HEK293T (cell line): Measurements from ENCODE around the gene IL17B.

ENCODE experiments used
- CTCF ChIA-PET: fragments of 350-600 bp; formaldehyde crosslinking; extraction: SDS; loops from one replicate; lab custom pipeline; 2021; ENCODE audit warnings: antibody characterized with exemption, inconsistent platforms; lab: Yijun Ruan, JAX
- POLR2A ChIA-PET: fragments of 350-600 bp; formaldehyde crosslinking; extraction: SDS; loops from one replicate; lab custom pipeline; 2020; ENCODE audit warnings: antibody characterized with exemption, inconsistent platforms; lab: Yijun Ruan, JAX
- DNase-seq: peaks from one replicate; pipeline ENCODE4 v3.0.0; 2012; ENCODE audit warnings: mixed read lengths; ENCODE audit errors: extremely low spot score
- ARNT ChIP-seq: fragments of 450-650 bp; IDR thresholded peaks from 2 replicates; pipeline ENCODE4 v1.6.1; 2017; ENCODE audit warnings: mild to moderate bottlenecking
- BHLHE40 ChIP-seq: fragments of 450-650 bp; IDR thresholded peaks from 2 replicates; pipeline ENCODE4 v1.6.1; 2016; ENCODE audit warnings: mild to moderate bottlenecking, moderate library complexity, borderline replicate concordance
- CTBP1 ChIP-seq: fragments of 450-650 bp; IDR thresholded peaks from 2 replicates; pipeline ENCODE4 v1.6.1; 2016; ENCODE audit warnings: borderline replicate concordance
- ELF4 ChIP-seq: fragments of 450-650 bp; IDR thresholded peaks from 2 replicates; pipeline ENCODE4 v1.6.1; 2017; ENCODE audit warnings: antibody characterized with exemption
- FOXA1 ChIP-seq: fragments of 450-650 bp; IDR thresholded peaks from 2 replicates; pipeline ENCODE4 v1.6.1; 2016; ENCODE audit warnings: mild to moderate bottlenecking
- FOXK2 ChIP-seq: fragments of 450-650 bp; IDR thresholded peaks from 2 replicates; pipeline ENCODE4 v1.6.1; 2016; ENCODE audit warnings: mild to moderate bottlenecking
- FOXM1 ChIP-seq: fragments of 450-650 bp; IDR thresholded peaks from 2 replicates; pipeline ENCODE4 v1.6.1; 2017; ENCODE audit warnings: mild to moderate bottlenecking, borderline replicate concordance
- HDGF ChIP-seq: fragments of 450-650 bp; IDR thresholded peaks from 2 replicates; pipeline ENCODE4 v1.6.1; 2017; ENCODE audit warnings: antibody characterized with exemption, borderline replicate concordance
- L3MBTL2 ChIP-seq: fragments of 450-650 bp; conservative IDR thresholded peaks from 2 replicates; pipeline ENCODE4 v1.6.1; 2016; ENCODE audit warnings: mild to moderate bottlenecking
- LEF1 ChIP-seq: fragments of 450-650 bp; IDR thresholded peaks from 2 replicates; pipeline ENCODE4 v1.6.1; 2017; ENCODE audit warnings: mild to moderate bottlenecking, borderline replicate concordance
- NFRKB ChIP-seq: fragments of 450-650 bp; IDR thresholded peaks from 2 replicates; pipeline ENCODE4 v1.6.1; 2016; ENCODE audit warnings: mild to moderate bottlenecking, moderate library complexity
- SP1 ChIP-seq: fragments of 450-650 bp; IDR thresholded peaks from 2 replicates; pipeline ENCODE4 v1.6.1; 2017
- SUZ12 ChIP-seq: fragments of 450-650 bp; IDR thresholded peaks from 2 replicates; pipeline ENCODE4 v1.6.1; 2016; ENCODE audit warnings: mild to moderate bottlenecking
- TARDBP ChIP-seq: fragments of 450-650 bp; IDR thresholded peaks from 2 replicates; pipeline ENCODE4 v1.6.1; 2016
- ZNF384 ChIP-seq: fragments of 450-650 bp; IDR thresholded peaks from 2 replicates; pipeline ENCODE4 v1.6.1; 2016
- TF ChIP-seq, protein P1 (sequence below): fragments of 450-650 bp; IDR thresholded peaks from 2 replicates; pipeline ENCODE4 v1.6.1; 2016

Gene IL17B

DNA sequence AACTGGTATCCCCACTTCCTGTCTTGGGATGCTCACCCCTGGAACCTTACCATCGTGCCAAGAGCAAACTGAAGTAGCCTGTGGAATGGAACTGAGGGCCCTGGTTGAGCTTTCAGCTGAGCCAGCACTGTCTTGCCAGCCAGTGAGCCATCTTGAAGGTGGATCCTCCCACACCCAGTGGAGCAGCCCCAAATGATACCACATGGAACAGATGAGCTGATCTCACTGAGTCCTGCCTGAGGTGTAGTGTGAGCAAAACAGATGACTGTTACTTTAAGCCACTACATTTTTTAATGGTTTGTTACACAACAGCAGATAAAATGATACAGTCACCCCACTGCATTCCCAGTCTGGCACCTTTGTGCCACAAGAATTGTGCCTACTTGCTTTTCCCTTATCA, 23.4 kb downstream of the IL17B start:
- ChIA-PET POLR2A (interaction anchor here (9.3 kb wide), 1 partner anchor 10 kb away, joined by 160 read pairs; the partner anchor contains the start of gene GRPEL2), CTCF (no interaction called here)
- no peak for DNase-seq
- TF ChIP-seq, protein P1, sequence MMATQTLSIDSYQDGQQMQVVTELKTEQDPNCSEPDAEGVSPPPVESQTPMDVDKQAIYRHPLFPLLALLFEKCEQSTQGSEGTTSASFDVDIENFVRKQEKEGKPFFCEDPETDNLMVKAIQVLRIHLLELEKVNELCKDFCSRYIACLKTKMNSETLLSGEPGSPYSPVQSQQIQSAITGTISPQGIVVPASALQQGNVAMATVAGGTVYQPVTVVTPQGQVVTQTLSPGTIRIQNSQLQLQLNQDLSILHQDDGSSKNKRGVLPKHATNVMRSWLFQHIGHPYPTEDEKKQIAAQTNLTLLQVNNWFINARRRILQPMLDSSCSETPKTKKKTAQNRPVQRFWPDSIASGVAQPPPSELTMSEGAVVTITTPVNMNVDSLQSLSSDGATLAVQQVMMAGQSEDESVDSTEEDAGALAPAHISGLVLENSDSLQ, result no peak
- TF ChIP-seq L3MBTL2, result no peak
- TF ChIP-seq ARNT, result no peak
- TF ChIP-seq FOXM1, result no peak
- TF ChIP-seq TARDBP, result no peak
- TF ChIP-seq ELF4, result no peak
- no peak for TF ChIP-seq SUZ12
- TF ChIP-seq SP1, result no peak
- TF ChIP-seq ZNF384, result no peak
- TF ChIP-seq FOXK2, result no peak
- TF ChIP-seq BHLHE40, result no peak
- no peak for TF ChIP-seq HDGF
- no peak for TF ChIP-seq LEF1
- TF ChIP-seq CTBP1, result no peak
- no peak for TF ChIP-seq FOXA1
- TF ChIP-seq NFRKB, result no peak

DNA sequence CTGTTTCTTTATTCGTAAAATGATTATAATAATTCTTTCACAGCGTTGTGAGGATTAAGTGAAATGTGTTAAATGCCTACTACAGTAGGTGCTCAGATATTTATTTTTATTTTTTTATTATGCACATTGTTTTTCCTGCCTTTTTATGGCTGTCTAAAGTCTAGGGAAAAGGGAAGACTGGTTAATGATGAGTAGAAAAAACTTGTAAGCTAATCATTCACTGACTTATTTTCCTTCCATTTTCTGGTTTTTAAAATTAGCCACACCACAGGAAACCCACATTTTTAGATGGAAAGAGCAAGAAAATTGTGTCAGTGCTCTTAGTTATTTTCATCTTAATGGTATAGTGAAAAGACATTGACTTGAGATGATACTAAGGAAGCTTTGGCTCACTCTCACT, 25.2 kb downstream of the IL17B start:
- no peak for DNase-seq
- ChIA-PET POLR2A (interaction anchor here (9.3 kb wide), 1 partner anchor 9 kb away, joined by 160 read pairs; the partner anchor contains the start of gene GRPEL2), CTCF (interaction anchor here (0.6 to 0.9 kb wide), 2 partner anchors 88 to 1150 kb away, joined by 3 to 5 read pairs; no protein-coding TSS in a partner anchor)
- no peak for TF ChIP-seq FOXA1
- TF ChIP-seq L3MBTL2, result no peak
- TF ChIP-seq FOXM1, result no peak
- TF ChIP-seq, protein P1, result no peak
- TF ChIP-seq ELF4, result no peak
- no peak for TF ChIP-seq ARNT
- no peak for TF ChIP-seq HDGF
- no peak for TF ChIP-seq CTBP1
- TF ChIP-seq BHLHE40, result no peak
- TF ChIP-seq LEF1, result no peak
- TF ChIP-seq FOXK2, result no peak
- no peak for TF ChIP-seq SP1

DNA sequence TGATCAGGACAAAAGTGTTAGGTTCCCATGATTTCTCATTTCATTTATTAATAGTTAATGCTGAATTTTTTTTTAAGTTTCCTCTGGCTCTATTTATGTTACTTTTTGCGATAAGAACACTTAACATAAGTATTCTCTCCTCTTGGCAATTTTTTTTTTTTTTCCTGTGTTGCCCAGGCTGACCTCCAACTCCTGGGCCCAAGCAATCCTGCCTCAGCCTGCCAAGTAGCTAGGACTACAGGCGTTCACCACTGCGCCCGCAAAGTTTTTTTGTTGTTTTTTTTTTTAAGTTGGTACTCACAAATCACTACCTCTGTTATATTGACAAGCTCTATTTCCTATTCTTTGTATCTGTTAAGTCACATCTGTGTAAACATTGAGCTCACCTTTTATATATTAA, 26.9 kb downstream of the IL17B start:
- no peak for DNase-seq
- TF ChIP-seq FOXK2, result no peak
- CTCF ChIA-PET, result interaction anchor here (1.0 kb wide), 1 partner anchor 16 kb away, joined by 3 read pairs; no protein-coding TSS in a partner anchor
- POLR2A ChIA-PET, result no interaction called here

DNA sequence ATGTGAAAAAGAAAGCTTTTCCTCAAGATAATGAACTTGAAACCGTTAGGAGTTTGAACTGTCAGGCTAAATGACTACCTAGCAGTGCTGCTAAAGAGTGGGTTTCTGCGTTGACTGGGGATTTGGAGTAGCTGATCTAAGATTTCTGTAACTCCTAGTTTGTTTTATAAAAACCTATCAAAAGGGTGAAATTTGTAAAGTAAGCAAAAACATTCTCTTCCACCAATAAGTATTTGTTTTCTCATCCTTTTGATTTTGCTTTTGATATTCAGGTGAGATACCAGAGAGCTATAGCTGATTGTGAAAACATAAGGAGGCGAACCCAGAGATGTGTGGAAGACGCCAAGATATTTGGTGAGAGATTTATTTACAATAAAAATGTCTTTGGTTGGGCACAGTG, 29.7 kb downstream of the IL17B start:
- ChIA-PET CTCF (no interaction called here), POLR2A (interaction anchor here (1.5 kb wide), 1 partner anchor 9 kb away, joined by 5 read pairs; the partner anchor contains the start of gene PCYOX1L)
- TF ChIP-seq ELF4 (no peak), NFRKB (no peak), ZNF384 (no peak), LEF1 (no peak), ARNT (no peak), FOXK2 (no peak), CTBP1 (no peak), TARDBP (no peak), FOXA1 (no peak), HDGF (no peak), FOXM1 (no peak), BHLHE40 (no peak), SUZ12 (no peak), SP1 (no peak), L3MBTL2 (no peak)
- TF ChIP-seq, protein P1, result no peak
- no peak for DNase-seq

DNA sequence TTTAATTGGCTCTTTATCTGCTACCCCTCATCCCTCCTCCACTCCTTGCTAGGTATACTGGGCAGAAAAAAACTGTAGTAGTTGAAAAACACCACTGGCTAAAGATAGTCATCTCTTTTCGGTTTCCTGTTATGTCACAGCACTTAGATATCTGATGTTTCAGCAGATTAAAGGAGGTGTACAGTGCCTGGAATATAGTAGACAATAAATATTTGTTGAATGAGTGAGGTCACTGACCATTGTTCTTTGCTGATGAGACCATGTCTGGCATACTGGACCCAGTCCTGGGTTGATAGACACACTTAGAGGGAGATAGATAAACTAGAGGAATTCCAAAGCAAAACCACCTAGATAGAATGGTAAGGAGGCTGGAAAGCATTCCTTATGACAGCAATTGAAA, 30.6 kb downstream of the IL17B start:
- POLR2A ChIA-PET, result interaction anchor here (1.5 to 6.6 kb wide), 2 partner anchors 9 to 10 kb away, joined by 5 to 160 read pairs; partner anchors contain the start of gene PCYOX1L

More for the DNA sequence above, 30.6 kb downstream of the IL17B start:
- no peak for TF ChIP-seq NFRKB
- TF ChIP-seq HDGF, result no peak
- TF ChIP-seq, protein P1, result no peak
- TF ChIP-seq FOXA1, result no peak
- no peak for TF ChIP-seq ARNT
- DNase-seq, result no peak
- CTCF ChIA-PET, result no interaction called here
